NB4 (cell line): ENCODE data around the gene KPTN.

Experiments used
- CTCF ChIP-seq: IDR thresholded peaks from one replicate; pipeline ENCODE4 v1.5.1; 2012; ENCODE audit warnings: low read depth, low read length
- MYC ChIP-seq: IDR thresholded peaks from 2 replicates; pipeline ENCODE4 v1.6.1; 2011; ENCODE audit warnings: low read depth, low read length
- POLR2A ChIP-seq: IDR thresholded peaks from 2 replicates; pipeline ENCODE4 v1.6.1; 2011; ENCODE audit warnings: mild to moderate bottlenecking; ENCODE audit not compliant: insufficient read length; ENCODE audit errors: extremely low read depth

GRCh38 chr19:47518139-47518538 lies 34.1 kb upstream of the KPTN start:
- TF ChIP-seq POLR2A (no peak), CTCF (no peak), MYC (no peak)
